Ovary (tissue), 3 donors: Measurements from ENCODE around the gene LRMDA.

Source experiments
- EP300 ChIP-seq: sonication (generic); formaldehyde crosslinking; IDR thresholded peaks from one replicate; pipeline ENCODE4 v1.6.1; 2017; ENCODE audit warnings: antibody characterized with exemption
- POLR2A ChIP-seq: fragments of 450-650 bp; IDR thresholded peaks from one replicate; pipeline ENCODE4 v1.6.1; 2017; ENCODE audit warnings: antibody characterized with exemption, mild to moderate bottlenecking, moderate library complexity
- TF ChIP-seq, protein P1 (sequence below), 3 donors: fragments of 450-650 bp in 2 of 3; fragments of 200-600 bp in 1 of 3; IDR thresholded peaks; one replicate each; pipeline versions ENCODE4 v1.5.1 to v1.8.0; 2016 to 2022; ENCODE audit warnings: antibody characterized with exemption in 3 of 3, mild to moderate bottlenecking in 1 of 3
- donor health status: DM: no; HTN: no; CAD: no.

DNA sequence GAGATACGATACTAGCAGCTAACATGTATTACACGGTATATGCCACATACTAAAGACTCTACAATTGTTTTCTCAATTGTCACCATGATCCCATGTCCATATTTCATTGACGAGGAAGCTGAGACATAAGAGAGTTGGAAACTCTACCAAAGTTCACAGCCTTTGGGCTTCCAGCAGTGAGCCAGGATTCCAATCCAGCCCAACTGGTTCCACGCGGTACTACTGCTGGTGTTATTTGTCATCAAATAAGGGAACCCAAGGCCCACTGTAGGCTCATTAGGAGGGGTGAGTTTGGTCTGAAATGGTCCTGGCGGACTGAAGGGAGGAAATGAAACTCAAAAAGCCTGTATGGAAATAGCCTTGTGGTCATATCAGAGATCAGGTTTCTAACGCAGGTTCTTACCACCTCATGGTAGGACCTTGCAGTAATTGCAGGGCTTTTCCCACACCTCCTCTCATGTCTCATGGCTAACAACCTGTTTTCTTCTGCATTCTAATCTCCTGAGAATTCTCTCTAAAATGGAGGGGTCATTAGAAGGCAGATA lies 814.6 kb downstream of the LRMDA start:
- TF ChIP-seq, protein P1, sequence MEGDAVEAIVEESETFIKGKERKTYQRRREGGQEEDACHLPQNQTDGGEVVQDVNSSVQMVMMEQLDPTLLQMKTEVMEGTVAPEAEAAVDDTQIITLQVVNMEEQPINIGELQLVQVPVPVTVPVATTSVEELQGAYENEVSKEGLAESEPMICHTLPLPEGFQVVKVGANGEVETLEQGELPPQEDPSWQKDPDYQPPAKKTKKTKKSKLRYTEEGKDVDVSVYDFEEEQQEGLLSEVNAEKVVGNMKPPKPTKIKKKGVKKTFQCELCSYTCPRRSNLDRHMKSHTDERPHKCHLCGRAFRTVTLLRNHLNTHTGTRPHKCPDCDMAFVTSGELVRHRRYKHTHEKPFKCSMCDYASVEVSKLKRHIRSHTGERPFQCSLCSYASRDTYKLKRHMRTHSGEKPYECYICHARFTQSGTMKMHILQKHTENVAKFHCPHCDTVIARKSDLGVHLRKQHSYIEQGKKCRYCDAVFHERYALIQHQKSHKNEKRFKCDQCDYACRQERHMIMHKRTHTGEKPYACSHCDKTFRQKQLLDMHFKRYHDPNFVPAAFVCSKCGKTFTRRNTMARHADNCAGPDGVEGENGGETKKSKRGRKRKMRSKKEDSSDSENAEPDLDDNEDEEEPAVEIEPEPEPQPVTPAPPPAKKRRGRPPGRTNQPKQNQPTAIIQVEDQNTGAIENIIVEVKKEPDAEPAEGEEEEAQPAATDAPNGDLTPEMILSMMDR (IDR thresholded peaks at IDR 0.05) = no peak
- TF ChIP-seq POLR2A (no peak), EP300 (no peak)
